Activated naive CD8-positive, alpha-beta T cell treated with anti-CD3 and anti-CD28 coated beads, Interleukin-2, amount 50 U/mL, for 24 hours (primary cell): Measurements from ENCODE around the gene KRT38.
"Not testable (repeated sequence)": the region's sequence is repeated elsewhere in the genome, so short reads cannot be mapped to it uniquely, and the experiment has no call there.

Source experiments
- ATAC-seq: fragments of 150-1000 bp; cut with Tn5 transposase; one replicate; pipeline ENCODE4 v1.10.0; 2021
- DNase-seq: peaks from one replicate; pipeline ENCODE4 v3.0.0; 2021
- H3K27ac Mint-ChIP-seq: one replicate; pipeline ENCODE4 v1.8.0; 2021; ENCODE audit warnings: mild to moderate bottlenecking, mixed read lengths
- H3K27me3 Mint-ChIP-seq: one replicate; pipeline ENCODE4 v1.8.0; 2021; ENCODE audit warnings: mixed read lengths
- H3K36me3 Mint-ChIP-seq: one replicate; pipeline ENCODE4 v1.8.0; 2021; ENCODE audit warnings: low read depth, mixed read lengths
- H3K4me1 Mint-ChIP-seq: one replicate; pipeline ENCODE4 v1.8.0; 2021; ENCODE audit warnings: mixed read lengths
- H3K4me3 Mint-ChIP-seq: one replicate; pipeline ENCODE4 v1.8.0; 2021; ENCODE audit warnings: mild to moderate bottlenecking, moderate library complexity, mixed read lengths
- H3K9me3 Mint-ChIP-seq: one replicate; pipeline ENCODE4 v1.8.0; 2021; ENCODE audit warnings: mixed read lengths

The KRT38 gene

DNA sequence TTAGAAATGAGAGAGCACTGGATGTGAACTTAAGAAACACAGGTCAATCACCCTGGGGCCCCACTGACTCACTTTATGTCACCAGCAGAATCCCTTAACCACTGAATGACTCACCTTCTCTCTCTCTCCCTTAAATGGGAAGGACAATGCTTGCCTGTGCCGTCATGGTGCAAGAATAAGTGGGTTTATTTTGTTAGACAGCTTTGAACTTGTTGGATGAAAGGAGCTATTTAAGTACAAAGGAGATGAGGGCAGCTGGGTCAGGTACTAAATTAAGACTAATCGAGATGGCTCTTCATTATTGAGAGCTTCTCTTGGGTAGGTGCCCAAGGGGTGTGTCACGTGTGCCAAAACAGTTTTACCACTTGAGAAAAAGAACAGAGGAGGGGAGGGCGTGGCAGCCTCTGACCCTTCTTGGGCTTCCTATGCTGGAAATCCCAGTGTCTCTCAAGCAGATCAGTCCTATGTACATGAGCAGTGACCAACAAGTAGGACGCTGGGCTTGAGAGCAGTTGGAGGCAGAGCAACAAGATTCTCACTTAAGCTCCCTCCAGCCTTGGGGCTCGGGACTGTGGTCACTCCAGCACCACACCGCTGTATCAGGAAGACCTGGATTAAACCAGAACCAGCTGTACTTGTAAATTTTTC lies 36.6 kb downstream of the KRT38 start:
- H3K27ac Mint-ChIP-seq: peak overlapping the region; percentile 80
- peak overlapping the region; percentile 32 for H3K4me3 Mint-ChIP-seq
- no peaks in the 10 kb centered on the region for H3K36me3 Mint-ChIP-seq
- DNase-seq (peak; percentile 51), ATAC-seq (peak; percentile 90)
- H3K27me3 Mint-ChIP-seq: peaks cover 3% of the 10 kb centered on the region
- no peaks in the 10 kb centered on the region for H3K9me3 Mint-ChIP-seq
- peaks cover 38% of the 10 kb centered on the region for H3K4me1 Mint-ChIP-seq

DNA sequence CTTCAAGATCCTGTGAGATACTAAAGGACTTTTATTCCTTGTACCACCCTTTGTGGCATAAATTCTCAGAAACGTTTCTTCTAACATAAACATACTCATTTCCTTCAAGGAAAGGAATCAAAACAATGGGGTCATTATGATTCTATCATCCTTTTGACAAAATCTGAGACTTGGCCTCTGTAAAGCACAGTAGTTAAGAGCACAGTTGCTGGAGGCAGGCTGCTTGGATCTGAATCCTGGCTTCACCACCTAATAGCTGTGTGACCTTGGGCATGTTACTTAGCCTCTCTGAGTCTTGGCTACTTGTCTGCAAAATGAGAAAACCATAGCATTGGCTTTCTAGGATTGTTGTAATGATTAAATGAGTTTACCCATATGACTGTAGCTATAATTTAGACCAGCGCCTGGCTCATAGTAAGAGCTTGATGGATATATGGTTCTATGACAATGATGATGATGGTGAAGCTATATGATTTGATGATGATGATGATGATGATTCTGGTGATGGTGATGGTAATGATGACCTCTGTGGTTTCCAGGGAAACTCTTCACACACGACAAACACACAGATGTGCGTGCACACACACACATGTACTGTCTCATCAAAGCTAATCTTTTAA lies 37.3 kb downstream of the KRT38 start:
- Mint-ChIP-seq H3K36me3 (no peaks in the 10 kb centered on the region), H3K4me3 (peak overlapping the region; percentile 12), H3K9me3 (no peaks in the 10 kb centered on the region), H3K27ac (peak overlapping the region; percentile 80), H3K27me3 (peaks cover 3% of the 10 kb centered on the region), H3K4me1 (peaks cover 35% of the 10 kb centered on the region)
- ATAC-seq: no peak
- no peak for DNase-seq

DNA sequence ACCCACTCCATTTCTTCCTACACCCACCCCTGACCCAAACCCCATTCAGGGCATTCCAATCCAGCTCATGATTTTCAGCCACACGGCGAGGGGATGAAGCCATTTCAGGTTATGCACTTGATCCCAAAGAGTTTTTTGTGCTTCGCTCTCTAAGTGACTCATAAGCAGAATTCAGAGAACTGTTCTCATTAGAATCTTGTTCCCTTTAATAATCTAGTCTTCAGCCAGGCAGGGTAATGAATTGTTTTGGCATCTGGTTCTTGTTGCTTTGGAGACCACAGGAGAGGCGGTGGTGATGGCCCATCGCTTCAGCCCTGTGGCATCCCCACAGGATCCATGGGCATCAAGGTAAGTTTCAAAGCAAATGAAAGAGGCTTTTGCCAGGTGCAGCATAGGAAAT lies 38.6 kb downstream of the KRT38 start:
- Mint-ChIP-seq H3K36me3 (no peaks in the 10 kb centered on the region), H3K4me1 (peaks cover 35% of the 10 kb centered on the region), H3K4me3 (no peak overlapping the region), H3K27me3 (peaks cover 6% of the 10 kb centered on the region), H3K27ac (peak overlapping the region; percentile 28), H3K9me3 (no peaks in the 10 kb centered on the region)
- DNase-seq (no peak), ATAC-seq (no peak)

DNA sequence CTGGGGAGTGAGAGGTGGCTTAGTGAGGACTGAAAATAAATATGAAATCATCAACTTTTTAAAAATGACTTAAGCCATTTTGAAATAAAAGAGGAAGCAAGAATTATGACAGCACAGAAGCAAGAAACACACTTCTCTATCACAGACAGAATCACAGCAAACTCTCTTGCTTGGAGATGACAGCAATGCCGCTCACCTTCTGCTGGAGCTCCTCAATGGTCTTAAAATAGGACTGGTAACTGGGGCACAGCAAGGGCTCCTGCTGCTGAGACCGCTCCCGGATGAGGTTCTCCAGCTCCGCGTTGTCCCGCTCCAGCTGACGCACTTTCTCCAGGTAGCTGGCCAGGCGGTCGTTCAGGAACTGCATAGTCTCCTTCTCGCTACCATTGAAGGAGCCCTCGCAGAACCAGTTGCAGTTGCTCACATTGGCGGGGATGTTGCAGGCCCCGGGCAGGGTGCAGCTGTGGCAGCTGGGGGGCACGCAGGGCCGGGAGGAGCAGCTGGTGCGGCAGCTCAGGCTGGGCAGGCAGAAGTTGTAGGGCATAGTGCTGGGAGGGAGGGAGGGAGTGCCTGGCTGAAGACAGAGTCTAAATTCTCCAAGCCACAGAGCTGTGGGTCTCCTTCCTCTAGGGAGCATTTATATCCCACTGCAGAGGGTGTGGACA lies 43.7 kb downstream of the KRT38 start, which contains the start of gene KRT31:
KRT31 (minus strand) TSS at position 613 of the 665 bp plus-strand sequence; CDS start at position 544, 69 bp downstream.
- no peak for DNase-seq

DNA sequence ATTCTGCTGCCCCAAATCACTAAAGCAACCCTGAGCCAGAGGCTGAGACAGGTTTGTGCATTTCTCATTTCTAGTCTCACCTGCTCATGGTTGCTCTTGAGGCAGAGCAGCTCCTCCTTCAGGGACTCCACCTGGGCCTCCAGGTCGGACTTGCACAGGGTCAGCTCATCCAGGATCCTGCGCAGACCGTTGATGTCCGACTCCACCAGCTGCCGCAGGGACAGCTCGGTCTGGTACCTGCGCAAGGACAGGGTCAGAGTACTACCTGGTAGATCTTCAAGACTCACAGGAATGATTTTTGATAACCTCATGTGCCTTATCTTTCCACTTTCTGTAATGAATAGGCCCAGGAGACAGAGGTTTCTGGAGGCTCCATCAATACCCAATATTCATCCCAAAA lies 44.4 kb downstream of the KRT38 start:
- ATAC-seq (no peak), DNase-seq (no peak)
- Mint-ChIP-seq H3K27ac (no peak overlapping the region), H3K27me3 (peaks cover 7% of the 10 kb centered on the region), H3K4me1 (no peaks in the 10 kb centered on the region), H3K9me3 (no peaks in the 10 kb centered on the region), H3K4me3 (no peak overlapping the region), H3K36me3 (no peaks in the 10 kb centered on the region)

More for the DNA sequence above, 43.7 kb downstream of the KRT38 start, which contains the start of gene KRT31:
- H3K27ac Mint-ChIP-seq: no peak within 1 kb of the TSS
- ATAC-seq: no peak
- no peaks in the 10 kb centered on the region for H3K36me3 Mint-ChIP-seq
- no peak within 1 kb of the TSS for H3K4me3 Mint-ChIP-seq
- H3K4me1 Mint-ChIP-seq: peaks cover 2% of the 10 kb centered on the region
- H3K9me3 Mint-ChIP-seq: no peaks in the 10 kb centered on the region
- H3K27me3 Mint-ChIP-seq: peaks cover 10% of the 10 kb centered on the region

DNA sequence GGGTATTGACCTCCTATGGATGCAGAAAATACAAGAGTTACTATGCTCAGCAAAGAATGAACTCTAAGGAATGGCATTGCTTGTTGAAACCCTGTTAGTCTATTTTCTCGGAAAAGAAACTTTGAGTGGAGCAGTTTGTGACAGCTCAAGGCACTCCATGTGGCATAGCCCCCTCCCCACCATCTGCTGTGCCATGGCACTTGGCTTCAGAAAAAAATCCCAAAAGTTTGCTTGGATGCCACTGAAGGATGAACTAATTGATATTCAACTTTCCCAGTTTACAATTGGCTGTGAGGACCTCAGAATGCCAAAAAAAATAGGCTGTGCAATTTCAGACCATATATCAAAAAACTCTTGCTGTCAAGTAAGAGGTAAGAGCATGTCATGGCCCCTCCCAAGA lies 45.2 kb downstream of the KRT38 start:
- ATAC-seq: no peak
- no peaks in the 10 kb centered on the region for H3K36me3 Mint-ChIP-seq
- DNase-seq: no peak
- H3K27ac Mint-ChIP-seq: no peak overlapping the region
- peaks cover 7% of the 10 kb centered on the region for H3K27me3 Mint-ChIP-seq
- H3K4me3 Mint-ChIP-seq: no peak overlapping the region
- H3K4me1 Mint-ChIP-seq: no peaks in the 10 kb centered on the region
- H3K9me3 Mint-ChIP-seq: no peaks in the 10 kb centered on the region

DNA sequence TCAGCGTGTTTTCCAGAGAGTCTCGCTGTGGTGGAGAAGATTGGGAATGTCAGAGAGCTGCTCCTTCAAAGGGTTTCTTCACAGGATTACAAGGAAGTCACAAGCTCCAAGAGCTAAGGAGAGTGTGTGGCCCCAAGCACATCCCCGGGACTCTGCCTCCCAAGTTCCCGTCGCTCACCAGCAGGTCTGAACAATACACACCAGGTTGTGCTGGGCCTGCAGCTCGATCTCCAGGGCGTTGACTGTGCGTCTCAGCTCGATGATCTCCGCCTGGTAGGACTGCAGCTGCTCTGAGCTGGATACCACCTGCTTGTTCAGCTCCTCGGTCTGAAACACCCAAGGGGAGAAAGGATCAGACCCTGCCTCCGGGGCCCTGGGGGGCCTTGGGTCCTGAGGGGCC lies 45.7 kb downstream of the KRT38 start:
- H3K27ac Mint-ChIP-seq, H3K4me1 Mint-ChIP-seq, H3K36me3 Mint-ChIP-seq, H3K27me3 Mint-ChIP-seq, H3K9me3 Mint-ChIP-seq, DNase-seq, ATAC-seq, H3K4me3 Mint-ChIP-seq: not testable (repeated sequence)

DNA sequence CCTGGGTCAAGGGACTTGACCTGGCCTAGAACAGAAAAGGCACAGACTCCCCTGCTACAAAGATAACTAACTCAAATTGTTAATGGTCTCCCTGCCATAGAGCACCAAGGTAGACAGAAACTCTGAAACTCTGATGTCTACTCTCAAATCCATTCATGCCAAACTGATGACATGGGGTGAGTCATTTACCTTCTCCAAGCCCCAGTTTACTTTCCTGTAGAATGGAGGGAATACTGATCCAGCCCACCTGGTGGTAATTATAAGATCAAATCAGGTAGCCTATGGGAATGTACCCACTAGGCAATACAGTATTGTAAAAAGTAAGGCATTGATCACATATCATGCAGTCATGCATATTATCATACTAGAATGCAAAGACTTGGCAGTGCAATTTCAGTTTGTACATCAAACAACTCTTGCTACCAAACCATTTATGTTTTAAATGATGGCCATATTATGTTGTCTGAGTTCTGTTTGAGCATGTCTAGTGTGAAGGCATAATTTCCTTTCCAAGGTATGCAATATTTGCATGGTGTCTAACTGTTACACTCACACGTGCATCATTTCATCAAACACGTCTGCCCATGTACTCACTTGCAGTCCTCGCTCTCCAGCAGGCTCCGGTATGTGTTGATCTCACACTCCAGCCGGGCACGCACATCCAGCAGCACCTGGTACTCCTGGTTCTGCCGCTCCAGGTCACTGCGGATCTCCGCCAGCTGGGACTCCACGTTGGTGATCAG lies 46.4 kb downstream of the KRT38 start:
- DNase-seq: no peak
- H3K4me1 Mint-ChIP-seq: no peaks in the 10 kb centered on the region
- H3K4me3 Mint-ChIP-seq: no peak overlapping the region
- H3K36me3 Mint-ChIP-seq: no peaks in the 10 kb centered on the region
- no peaks in the 10 kb centered on the region for H3K9me3 Mint-ChIP-seq
- H3K27me3 Mint-ChIP-seq: peaks cover 7% of the 10 kb centered on the region
- H3K27ac Mint-ChIP-seq: no peak overlapping the region
- no peak for ATAC-seq

DNA sequence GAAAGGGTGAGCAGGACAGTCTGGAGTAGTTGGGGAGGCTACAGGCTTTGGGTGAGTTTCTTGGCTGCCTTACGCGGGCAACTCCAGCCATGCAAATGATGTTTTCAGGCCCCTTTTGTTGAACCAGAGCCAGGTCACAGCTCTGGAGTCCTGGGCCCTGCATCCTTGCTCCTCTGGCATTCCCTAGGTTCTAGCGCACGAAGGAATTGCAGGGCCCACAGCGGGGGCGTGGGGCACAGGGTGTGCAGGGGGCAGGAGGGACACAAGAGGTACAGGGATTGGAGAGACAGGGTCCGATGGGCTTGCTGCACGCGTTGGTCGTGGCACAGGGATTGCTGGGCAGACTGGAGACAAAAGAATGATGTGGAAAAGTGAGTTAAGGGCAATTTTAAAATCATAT lies 47.0 kb downstream of the KRT38 start:
- Mint-ChIP-seq H3K4me1 (no peaks in the 10 kb centered on the region), H3K27ac (no peak overlapping the region), H3K4me3 (no peak overlapping the region), H3K27me3 (peaks cover 10% of the 10 kb centered on the region), H3K36me3 (no peaks in the 10 kb centered on the region), H3K9me3 (no peaks in the 10 kb centered on the region)
- ATAC-seq (no peak), DNase-seq (no peak)

DNA sequence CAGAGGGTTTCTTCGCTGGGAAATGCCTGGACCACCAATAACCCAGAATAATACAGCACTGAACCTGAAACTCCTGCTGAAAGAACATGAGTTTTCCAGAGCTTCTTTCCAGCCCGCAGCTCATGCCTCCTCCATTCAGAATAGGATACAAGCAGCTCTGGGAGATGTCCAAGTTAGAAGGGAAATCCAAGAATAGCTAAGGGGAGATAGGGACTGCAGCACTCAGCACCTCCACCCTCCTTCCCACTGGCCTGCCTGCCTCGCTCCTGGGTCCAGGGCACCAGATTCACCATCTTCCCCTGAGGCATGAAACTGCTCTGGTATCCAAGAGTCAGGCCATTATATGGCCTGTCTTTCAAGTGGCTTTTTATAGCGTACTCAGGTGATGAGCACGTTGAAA lies 47.5 kb downstream of the KRT38 start:
- Mint-ChIP-seq H3K9me3 (no peaks in the 10 kb centered on the region), H3K4me3 (no peak overlapping the region), H3K4me1 (no peaks in the 10 kb centered on the region), H3K27me3 (peaks cover 10% of the 10 kb centered on the region), H3K36me3 (no peaks in the 10 kb centered on the region), H3K27ac (no peak overlapping the region)
- no peak for ATAC-seq
- no peak for DNase-seq

DNA sequence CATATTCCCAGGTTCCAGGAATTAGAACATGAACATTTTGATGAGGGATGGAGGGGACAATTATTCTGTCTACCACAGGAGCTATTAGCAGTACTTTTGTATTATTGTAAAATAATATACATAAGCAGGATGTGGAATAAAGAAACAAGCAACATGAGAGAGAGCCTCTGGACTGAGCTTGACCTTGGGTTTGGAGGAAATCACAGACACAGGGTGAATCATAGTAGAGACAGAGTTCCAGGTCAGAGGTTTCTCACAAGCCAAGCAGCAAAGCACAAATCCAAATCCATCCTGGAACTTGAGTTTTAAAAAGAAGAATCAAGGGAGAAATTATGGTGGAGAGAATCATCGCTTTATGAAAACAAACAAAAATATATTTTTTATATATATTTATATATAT lies 48.5 kb downstream of the KRT38 start:
- no peak overlapping the region for H3K4me3 Mint-ChIP-seq
- no peak for ATAC-seq
- H3K27me3 Mint-ChIP-seq: peaks cover 8% of the 10 kb centered on the region
- H3K36me3 Mint-ChIP-seq: peaks cover 1% of the 10 kb centered on the region
- H3K4me1 Mint-ChIP-seq: no peaks in the 10 kb centered on the region
- no peak overlapping the region for H3K27ac Mint-ChIP-seq
- H3K9me3 Mint-ChIP-seq: no peaks in the 10 kb centered on the region
- DNase-seq: no peak

DNA sequence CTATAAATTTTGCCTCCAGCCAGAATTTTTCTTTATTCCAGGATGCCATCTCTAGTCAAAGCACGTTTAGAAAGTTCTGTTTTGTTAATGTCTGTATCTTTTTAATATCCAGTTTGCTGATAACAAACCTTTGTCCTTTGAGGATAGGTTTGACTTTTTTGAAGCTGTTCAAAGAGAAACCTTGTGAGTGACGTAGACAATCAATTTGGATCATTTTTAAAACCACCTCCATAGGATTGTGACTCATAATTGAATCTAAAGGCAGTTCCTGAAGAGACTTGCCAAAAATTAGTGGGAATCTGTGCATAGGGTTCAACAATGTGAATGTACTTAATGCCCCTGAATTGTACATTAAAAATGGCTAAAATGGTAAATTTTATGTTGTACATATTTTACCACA lies 49.2 kb downstream of the KRT38 start:
- DNase-seq (no peak), ATAC-seq (no peak)
- Mint-ChIP-seq H3K9me3 (peaks cover 3% of the 10 kb centered on the region), H3K4me1 (no peaks in the 10 kb centered on the region), H3K36me3 (peaks cover 2% of the 10 kb centered on the region), H3K4me3 (no peak overlapping the region), H3K27ac (no peak overlapping the region), H3K27me3 (peaks cover 8% of the 10 kb centered on the region)

DNA sequence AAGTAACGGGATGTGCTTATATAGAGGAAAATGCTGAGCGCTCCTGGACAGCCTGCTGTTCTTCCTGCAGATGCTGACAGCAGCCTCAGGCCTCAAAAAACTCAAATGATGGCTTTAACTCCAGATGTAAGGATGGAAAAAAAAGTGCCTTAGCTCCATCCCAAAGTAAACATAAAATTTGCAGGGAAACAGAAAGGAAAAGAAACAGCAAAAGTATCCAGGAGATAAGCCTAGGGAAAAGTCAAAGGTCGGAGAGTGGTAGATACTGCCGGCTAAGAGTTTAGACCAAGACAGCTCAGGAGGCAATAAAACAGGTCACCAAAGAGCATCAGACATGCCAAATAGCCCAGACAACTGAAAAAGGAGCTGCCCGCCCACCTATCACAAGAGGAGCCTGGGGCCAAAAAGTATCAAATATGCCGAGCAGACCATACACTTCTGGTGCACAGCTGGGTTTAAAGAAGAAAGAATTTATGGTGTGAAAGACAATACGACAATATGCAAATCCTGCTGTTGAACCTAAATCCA lies 50.3 kb downstream of the KRT38 start:
- ATAC-seq: no peak
- Mint-ChIP-seq H3K4me3 (no peak overlapping the region), H3K27ac (no peak overlapping the region), H3K9me3 (peaks cover 8% of the 10 kb centered on the region), H3K27me3 (peaks cover 8% of the 10 kb centered on the region), H3K36me3 (peaks cover 2% of the 10 kb centered on the region), H3K4me1 (no peaks in the 10 kb centered on the region)
- DNase-seq: no peak

DNA sequence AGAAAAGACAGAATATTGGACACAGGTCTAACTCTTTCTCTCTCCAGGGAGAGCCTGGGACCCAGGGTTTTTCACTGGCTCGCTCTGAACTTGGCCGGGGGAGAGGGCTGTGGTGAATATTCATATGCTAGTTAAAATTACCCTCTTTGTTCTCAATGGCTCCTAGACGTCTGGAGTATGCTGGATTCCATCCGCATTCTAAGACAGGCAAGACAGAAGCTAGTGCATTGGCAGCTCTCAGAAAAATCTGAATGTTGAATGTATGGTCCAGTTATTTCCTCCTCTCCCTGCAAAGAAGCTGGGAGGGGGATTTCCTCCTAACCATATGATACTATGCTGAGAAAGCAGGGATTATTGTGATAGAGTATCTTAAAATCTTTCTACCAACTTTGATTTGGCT lies 53.1 kb downstream of the KRT38 start:
- Mint-ChIP-seq H3K27ac (no peak overlapping the region), H3K4me3 (no peak overlapping the region), H3K36me3 (peaks cover 2% of the 10 kb centered on the region), H3K27me3 (peaks cover 4% of the 10 kb centered on the region), H3K4me1 (no peaks in the 10 kb centered on the region), H3K9me3 (peaks cover 8% of the 10 kb centered on the region)
- DNase-seq: no peak
- ATAC-seq: no peak
